ENCODE results near the gene DOLPP1. TPM values are rescaled to one million over a fixed set of nuclear protein-coding genes. Genes with fewer than 3 reads are reported as not detected.

The DOLPP1 gene
- total RNA-seq, 1 experiment from 2014 or later = 32.7 TPM

- TF ChIP-seq STAT6 (CRISPR knock-in tag; conservative IDR thresholded peaks at IDR 0.05; ENCODE audit: low read depth) (no peak), ZNF121 (CRISPR knock-in tag; IDR thresholded peaks at IDR 0.05) (no peak)
Observed at GRCh38 chr9:129036241-129036922, 44.5 kb upstream of the DOLPP1 start, which contains the start of gene MIGA2 (continued).

GRCh38 chr9:129036923-129037766 is 43.8 kb upstream of the DOLPP1 start:
- TF ChIP-seq KAT7 (CRISPR knock-in tag; IDR thresholded peaks at IDR 0.05; ENCODE audit: borderline replicate concordance) = 0 out of 2 replicates have a peak, but pooled peaks have one; percentile 19
- TF ChIP-seq NR1H2 (CRISPR knock-in tag; IDR thresholded peaks at IDR 0.05) = no peak
- TF ChIP-seq E2F4 (CRISPR knock-in tag; IDR thresholded peaks at IDR 0.05; ENCODE audit: borderline replicate concordance, low read depth) = 0 out of 2 replicates have a peak, but pooled peaks have one; percentile 42
- peak; percentile 13; the same call in 1 of the 2 replicates for TF ChIP-seq FOXP1 (CRISPR knock-in tag; IDR thresholded peaks at IDR 0.05; ENCODE audit: borderline replicate concordance)
- TF ChIP-seq ZNF423 (CRISPR knock-in tag; IDR thresholded peaks at IDR 0.05) = 0 out of 2 replicates have a peak, but pooled peaks have one; percentile 35
- no peak for TF ChIP-seq ZNF671 (CRISPR knock-in tag; IDR thresholded peaks at IDR 0.05)
- ATAC-seq = no peak

GRCh38 chr9:129037767-129038098 is 43.2 kb upstream of the DOLPP1 start:
- Mint-ChIP-seq H3K4me3 (peak overlapping the region; percentile 96), H3K36me3 (peaks cover 15% of the 10 kb centered on the region), H3K9me3 (no peaks in the 10 kb centered on the region), H3K4me1 (peaks cover 15% of the 10 kb centered on the region), H3K27me3 (ENCODE audit: low read depth) (no peaks in the 10 kb centered on the region), H3K27ac (no peak overlapping the region)
- ATAC-seq (no peak), DNase-seq (ENCODE audit: low spot score) (no peak)
- ChIA-PET CTCF (interaction anchor here (1.0 to 1.7 kb wide), 3 partner anchors 8 to 45 kb away, joined by 3 to 11 read pairs (median 4); partner anchors contain the start of gene SH3GLB2), POLR2A (no interaction called here)
- no peak for TF ChIP-seq FOXJ3 (CRISPR knock-in tag; IDR thresholded peaks at IDR 0.05; ENCODE audit: borderline replicate concordance)
- no peak for TF ChIP-seq TCF7 (CRISPR knock-in tag; IDR thresholded peaks at IDR 0.05; ENCODE audit: low read depth)
- no peak for TF ChIP-seq GRHL2 (CRISPR knock-in tag; IDR thresholded peaks at IDR 0.05; ENCODE audit: insufficient replicate concordance, severe bottlenecking)
- no peak for TF ChIP-seq ATF6 (CRISPR knock-in tag; IDR thresholded peaks at IDR 0.05)
- TF ChIP-seq IRF2 (CRISPR knock-in tag; IDR thresholded peaks at IDR 0.05; ENCODE audit: borderline replicate concordance, low read depth) = no peak
- TF ChIP-seq ESRRA (CRISPR knock-in tag; IDR thresholded peaks at IDR 0.05; ENCODE audit: borderline replicate concordance) = no peak
- TF ChIP-seq E2F4 (CRISPR knock-in tag; IDR thresholded peaks at IDR 0.05; ENCODE audit: borderline replicate concordance, low read depth) = no peak
- TF ChIP-seq ZNF121 (CRISPR knock-in tag; IDR thresholded peaks at IDR 0.05) = no peak
- TF ChIP-seq KAT7 (CRISPR knock-in tag; IDR thresholded peaks at IDR 0.05; ENCODE audit: borderline replicate concordance) = no peak
- TF ChIP-seq TP53 (CRISPR knock-in tag; IDR thresholded peaks at IDR 0.05) = no peak
- no peak for TF ChIP-seq GTF2I (CRISPR knock-in tag; conservative IDR thresholded peaks at IDR 0.05)
- no peak for TF ChIP-seq TEAD4 (CRISPR knock-in tag; IDR thresholded peaks at IDR 0.05)
- TF ChIP-seq NFYB (CRISPR knock-in tag; conservative IDR thresholded peaks at IDR 0.05; ENCODE audit: low read depth) = no peak

More at GRCh38 chr9:129036923-129037766, 43.8 kb upstream of the DOLPP1 start:
- peak overlapping the region; percentile 96 for H3K4me3 Mint-ChIP-seq
- ChIA-PET CTCF (interaction anchor here (0.6 to 1.7 kb wide), 15 partner anchors 8 to 701 kb away, joined by 3 to 11 read pairs (median 3); partner anchors contain the start of genes ENDOG, SH3GLB2, SPOUT1 and ZDHHC12), POLR2A (interaction anchor here (0.5 kb wide), 1 partner anchor 276 kb away, joined by 3 read pairs; no protein-coding TSS in a partner anchor)
- peaks cover 9% of the 10 kb centered on the region; the same call in 1 of the 2 replicates for H3K36me3 Mint-ChIP-seq
- DNase-seq (ENCODE audit: low spot score) = no peak
- peaks cover 15% of the 10 kb centered on the region for H3K4me1 Mint-ChIP-seq
- peak overlapping the region; percentile 75 for H3K27ac Mint-ChIP-seq
- no peaks in the 10 kb centered on the region for H3K9me3 Mint-ChIP-seq
- H3K27me3 Mint-ChIP-seq (ENCODE audit: low read depth) = no peaks in the 10 kb centered on the region

Data from WTC11 (cell line).